ENCODE results near the gene CORO1C. TPM values are rescaled to one million over a fixed set of nuclear protein-coding genes. Genes with fewer than 3 reads are reported as not detected.
"Not testable (repeated sequence)": the region's sequence is repeated elsewhere in the genome, so short reads cannot be mapped to it uniquely, and the experiment has no call there.

Gene CORO1C
- total RNA-seq, 1 donor from 2014 or later: 391 TPM

GRCh38 chr12:108657130-108657745 lies 74.1 kb downstream of the CORO1C start:
- no peak overlapping the region for H3K4me2 ChIP-seq (ENCODE audit: low read length)
- Mint-ChIP-seq H3K4me1 (ENCODE audit: low read depth, unreplicated experiment) (peaks cover 22% of the 10 kb centered on the region), H3K4me3 (ENCODE audit: unreplicated experiment) (no peak overlapping the region), H3K27ac (ENCODE audit: unreplicated experiment) (peak overlapping the region; percentile 58), H3K36me3 (ENCODE audit: low read depth, unreplicated experiment) (peaks cover 37% of the 10 kb centered on the region), H3K27me3 (ENCODE audit: low read depth, unreplicated experiment) (no peaks in the 10 kb centered on the region), H3K9me3 (ENCODE audit: unreplicated experiment) (no peaks in the 10 kb centered on the region)
- FAIRE-seq (no peak), DNase-seq (ENCODE audit: low read depth) (no peak)
- H3K4me3 ChIP-seq (ENCODE audit: insufficient read depth, low read depth, low read length): no peak overlapping the region
- no peaks in the 10 kb centered on the region for H3K9me3 ChIP-seq (ENCODE audit: insufficient read depth, low read depth, low read length)
- peaks cover 52% of the 10 kb centered on the region for H4K20me1 ChIP-seq (ENCODE audit: insufficient read depth, low read length)
- H3K79me2 ChIP-seq (ENCODE audit: insufficient read depth, low read length): peaks cover 79% of the 10 kb centered on the region
- peaks cover 62% of the 10 kb centered on the region for H3K36me3 ChIP-seq (ENCODE audit: insufficient read depth, low read length)
- H3K4me1 ChIP-seq (ENCODE audit: insufficient read depth, low read length): peaks cover 10% of the 10 kb centered on the region
- no peak overlapping the region for H3K9ac ChIP-seq (ENCODE audit: low read length)
- no peaks in the 10 kb centered on the region for H3K27me3 ChIP-seq (ENCODE audit: insufficient read depth, low read length)
- TF ChIP-seq EZH2 (IDR thresholded peaks at IDR 0.05; ENCODE audit: insufficient read depth, low read length): no peak
- TF ChIP-seq CTCF (IDR thresholded peaks at IDR 0.05; ENCODE audit: insufficient read depth, low read depth, low read length): no peak
- H2AFZ ChIP-seq (ENCODE audit: low read depth, low read length): no peak overlapping the region
- no peak overlapping the region for H3K27ac ChIP-seq (ENCODE audit: low read depth, low read length)

- FAIRE-seq; H3K9me3 ChIP-seq (ENCODE audit: insufficient read depth, low read depth, low read length); H3K27me3 Mint-ChIP-seq (ENCODE audit: low read depth, unreplicated experiment); H3K4me1 ChIP-seq (ENCODE audit: insufficient read depth, low read length); H2AFZ ChIP-seq (ENCODE audit: low read depth, low read length); H3K4me3 ChIP-seq (ENCODE audit: insufficient read depth, low read depth, low read length); H3K27me3 ChIP-seq (ENCODE audit: insufficient read depth, low read length); H3K9me3 Mint-ChIP-seq (ENCODE audit: unreplicated experiment); H3K4me2 ChIP-seq (ENCODE audit: low read length); DNase-seq (ENCODE audit: low read depth); H3K27ac Mint-ChIP-seq (ENCODE audit: unreplicated experiment); H3K9ac ChIP-seq (ENCODE audit: low read length); H3K27ac ChIP-seq (ENCODE audit: low read depth, low read length); H3K4me3 Mint-ChIP-seq (ENCODE audit: unreplicated experiment): not testable (repeated sequence)
- Mint-ChIP-seq H3K36me3 (ENCODE audit: low read depth, unreplicated experiment) (peaks cover 32% of the 10 kb centered on the region), H3K4me1 (ENCODE audit: low read depth, unreplicated experiment) (peaks cover 20% of the 10 kb centered on the region)
- Histone ChIP-seq H3K36me3 (ENCODE audit: insufficient read depth, low read length) (peaks cover 61% of the 10 kb centered on the region), H4K20me1 (ENCODE audit: insufficient read depth, low read length) (peaks cover 44% of the 10 kb centered on the region), H3K79me2 (ENCODE audit: insufficient read depth, low read length) (peaks cover 75% of the 10 kb centered on the region)
These were observed 75.1 kb downstream of the CORO1C start for GRCh38 chr12:108656247-108656646.

GRCh38 chr12:108655812-108656175 lies 75.5 kb downstream of the CORO1C start:
- Histone ChIP-seq H3K36me3 (ENCODE audit: insufficient read depth, low read length) (peaks cover 65% of the 10 kb centered on the region), H3K79me2 (ENCODE audit: insufficient read depth, low read length) (peaks cover 70% of the 10 kb centered on the region), H4K20me1 (ENCODE audit: insufficient read depth, low read length) (peaks cover 44% of the 10 kb centered on the region)
- H3K4me1 ChIP-seq (ENCODE audit: insufficient read depth, low read length); H3K4me2 ChIP-seq (ENCODE audit: low read length); H2AFZ ChIP-seq (ENCODE audit: low read depth, low read length); H3K9me3 ChIP-seq (ENCODE audit: insufficient read depth, low read depth, low read length); DNase-seq (ENCODE audit: low read depth); H3K9me3 Mint-ChIP-seq (ENCODE audit: unreplicated experiment); H3K27ac ChIP-seq (ENCODE audit: low read depth, low read length); H3K27me3 ChIP-seq (ENCODE audit: insufficient read depth, low read length); FAIRE-seq; H3K27ac Mint-ChIP-seq (ENCODE audit: unreplicated experiment); H3K4me3 ChIP-seq (ENCODE audit: insufficient read depth, low read depth, low read length); H3K27me3 Mint-ChIP-seq (ENCODE audit: low read depth, unreplicated experiment); H3K9ac ChIP-seq (ENCODE audit: low read length); H3K4me3 Mint-ChIP-seq (ENCODE audit: unreplicated experiment): not testable (repeated sequence)
- Mint-ChIP-seq H3K36me3 (ENCODE audit: low read depth, unreplicated experiment) (peaks cover 29% of the 10 kb centered on the region), H3K4me1 (ENCODE audit: low read depth, unreplicated experiment) (peaks cover 20% of the 10 kb centered on the region)

- peaks cover 29% of the 10 kb centered on the region for H3K36me3 Mint-ChIP-seq (ENCODE audit: low read depth, unreplicated experiment)
- H3K27me3 Mint-ChIP-seq (ENCODE audit: low read depth, unreplicated experiment); H2AFZ ChIP-seq (ENCODE audit: low read depth, low read length); H3K27ac Mint-ChIP-seq (ENCODE audit: unreplicated experiment); H3K4me2 ChIP-seq (ENCODE audit: low read length); H3K4me3 Mint-ChIP-seq (ENCODE audit: unreplicated experiment); H3K9me3 Mint-ChIP-seq (ENCODE audit: unreplicated experiment); H3K9me3 ChIP-seq (ENCODE audit: insufficient read depth, low read depth, low read length); FAIRE-seq; H3K27ac ChIP-seq (ENCODE audit: low read depth, low read length); H3K9ac ChIP-seq (ENCODE audit: low read length); DNase-seq (ENCODE audit: low read depth); H3K4me3 ChIP-seq (ENCODE audit: insufficient read depth, low read depth, low read length); H3K27me3 ChIP-seq (ENCODE audit: insufficient read depth, low read length): not testable (repeated sequence)
- H4K20me1 ChIP-seq (ENCODE audit: insufficient read depth, low read length): peaks cover 36% of the 10 kb centered on the region
- H3K36me3 ChIP-seq (ENCODE audit: insufficient read depth, low read length): peaks cover 67% of the 10 kb centered on the region
- H3K4me1 ChIP-seq (ENCODE audit: insufficient read depth, low read length): peaks cover 15% of the 10 kb centered on the region
- peaks cover 21% of the 10 kb centered on the region for H3K4me1 Mint-ChIP-seq (ENCODE audit: low read depth, unreplicated experiment)
- peaks cover 60% of the 10 kb centered on the region for H3K79me2 ChIP-seq (ENCODE audit: insufficient read depth, low read length)
These were observed 76.7 kb downstream of the CORO1C start for GRCh38 chr12:108654622-108655021.

Data from astrocyte (in vitro differentiated cells and primary cell).